ENCODE data around the gene PCDHGA4.

DNA sequence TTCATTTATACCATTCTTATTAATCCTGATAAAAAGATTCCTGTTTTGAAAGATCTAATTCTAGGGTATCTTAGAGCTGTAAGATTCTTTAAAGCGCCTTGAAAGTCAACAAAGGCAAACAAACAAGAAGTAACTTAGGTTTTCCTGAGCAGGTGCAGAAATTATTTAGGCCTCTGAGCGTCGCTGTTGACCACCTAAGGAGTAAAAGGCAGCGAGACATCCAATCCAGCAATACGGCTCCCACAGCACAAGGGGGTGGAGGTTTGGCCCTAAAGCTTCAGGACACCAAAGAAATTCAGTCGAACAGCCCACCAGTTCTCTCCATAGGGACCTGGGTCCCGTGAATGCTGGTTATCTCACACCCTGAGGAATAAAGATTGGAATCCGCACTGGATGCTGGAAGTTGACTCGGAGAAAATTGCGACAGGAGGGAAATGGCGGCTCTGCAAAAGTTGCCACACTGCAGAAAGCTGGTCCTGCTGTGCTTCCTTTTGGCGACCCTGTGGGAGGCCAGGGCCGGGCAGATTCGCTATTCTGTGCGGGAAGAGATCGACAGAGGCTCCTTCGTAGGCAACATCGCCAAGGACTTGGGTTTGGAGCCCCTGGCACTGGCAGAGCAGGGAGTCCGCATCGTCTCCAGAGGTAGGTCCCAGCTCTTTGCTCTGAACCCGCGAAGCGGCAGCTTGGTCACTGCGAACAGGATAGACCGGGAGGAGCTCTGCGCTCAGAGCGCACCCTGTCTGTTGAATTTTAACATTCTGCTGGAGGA, 16.1 kb upstream of the PCDHGA4 start, which contains the start of gene PCDHGA2:
- peak; percentile 58 to 62 (median 59) for TF ChIP-seq CTCF (IDR thresholded peaks at IDR 0.05)
- TF ChIP-seq POLR2A (IDR thresholded peaks at IDR 0.05) = no peak

Data from testis (tissue), 2 donors.